BE2C (cell line): ENCODE data around the gene TRIM2.
A peak's percentile ranks its signal among the peaks of the same experiment; 100 is the strongest.

Experiments
- DNase-seq: peaks from one replicate; pipeline ENCODE4 v3.0.0-alpha.2; 2020
- H3K27me3 ChIP-seq: fragments of 250-450 bp; sonication (Bioruptor Pico); 2 replicates; pipeline ENCODE4 v1.5.1; 2020; ENCODE audit warnings: mild to moderate bottlenecking
- H3K36me3 ChIP-seq: fragments of 250-450 bp; sonication (Bioruptor Pico); 2 replicates; pipeline ENCODE4 v1.5.1; 2020; ENCODE audit warnings: mild to moderate bottlenecking
- H3K4me1 ChIP-seq: fragments of 250-450 bp; sonication (Bioruptor Pico); 2 replicates; pipeline ENCODE4 v1.5.1; 2020
- H3K4me3 ChIP-seq: 2 replicates; pipeline ENCODE4 v1.5.1; 2011; ENCODE audit warnings: low read depth, low read length
- H3K9me3 ChIP-seq: fragments of 250-450 bp; sonication (Bioruptor Pico); 2 replicates; pipeline ENCODE4 v1.5.1; 2020
- TF ChIP-seq, protein P1 (sequence below): IDR thresholded peaks from 2 replicates; pipeline ENCODE4 v1.5.1; 2012; ENCODE audit warnings: mild to moderate bottlenecking, low read depth, low read length

Gene TRIM2

GRCh38 chr4:153296040-153296823 lies 92.0 kb downstream of the TRIM2 start:
- Histone ChIP-seq H3K4me1 (peaks cover 5% of the 10 kb centered on the region; the same call in 1 of the 2 replicates), H3K4me3 (no peak overlapping the region), H3K27me3 (no peaks in the 10 kb centered on the region), H3K9me3 (no peaks in the 10 kb centered on the region), H3K36me3 (peaks cover 55% of the 10 kb centered on the region)
- no peak for DNase-seq
- TF ChIP-seq, protein P1, sequence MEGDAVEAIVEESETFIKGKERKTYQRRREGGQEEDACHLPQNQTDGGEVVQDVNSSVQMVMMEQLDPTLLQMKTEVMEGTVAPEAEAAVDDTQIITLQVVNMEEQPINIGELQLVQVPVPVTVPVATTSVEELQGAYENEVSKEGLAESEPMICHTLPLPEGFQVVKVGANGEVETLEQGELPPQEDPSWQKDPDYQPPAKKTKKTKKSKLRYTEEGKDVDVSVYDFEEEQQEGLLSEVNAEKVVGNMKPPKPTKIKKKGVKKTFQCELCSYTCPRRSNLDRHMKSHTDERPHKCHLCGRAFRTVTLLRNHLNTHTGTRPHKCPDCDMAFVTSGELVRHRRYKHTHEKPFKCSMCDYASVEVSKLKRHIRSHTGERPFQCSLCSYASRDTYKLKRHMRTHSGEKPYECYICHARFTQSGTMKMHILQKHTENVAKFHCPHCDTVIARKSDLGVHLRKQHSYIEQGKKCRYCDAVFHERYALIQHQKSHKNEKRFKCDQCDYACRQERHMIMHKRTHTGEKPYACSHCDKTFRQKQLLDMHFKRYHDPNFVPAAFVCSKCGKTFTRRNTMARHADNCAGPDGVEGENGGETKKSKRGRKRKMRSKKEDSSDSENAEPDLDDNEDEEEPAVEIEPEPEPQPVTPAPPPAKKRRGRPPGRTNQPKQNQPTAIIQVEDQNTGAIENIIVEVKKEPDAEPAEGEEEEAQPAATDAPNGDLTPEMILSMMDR, result no peak

DNA sequence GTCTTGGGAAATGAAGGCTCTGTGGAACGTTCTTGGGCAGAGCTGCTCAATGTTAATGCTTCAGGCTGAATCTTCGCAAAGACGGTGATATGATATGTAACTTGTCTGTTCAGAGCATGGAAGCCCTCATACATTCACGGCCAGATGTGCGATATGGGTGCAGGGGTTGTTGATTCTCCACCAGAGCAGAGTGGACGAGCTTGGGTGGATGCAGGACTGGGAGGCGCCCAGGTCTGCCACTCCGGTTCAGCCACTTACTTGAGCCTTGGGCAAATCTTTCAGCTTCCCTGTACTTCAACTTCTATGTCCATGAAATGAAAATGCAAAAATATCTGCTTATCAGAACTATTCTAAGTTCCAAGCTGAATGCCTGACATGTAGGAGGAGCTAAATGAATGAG lies 92.9 kb downstream of the TRIM2 start:
- Histone ChIP-seq H3K4me3 (no peak overlapping the region), H3K4me1 (peaks cover 5% of the 10 kb centered on the region; the same call in 1 of the 2 replicates), H3K27me3 (no peaks in the 10 kb centered on the region), H3K9me3 (no peaks in the 10 kb centered on the region), H3K36me3 (peaks cover 52% of the 10 kb centered on the region)
- TF ChIP-seq, protein P1, result no peak
- DNase-seq, result no peak

DNA sequence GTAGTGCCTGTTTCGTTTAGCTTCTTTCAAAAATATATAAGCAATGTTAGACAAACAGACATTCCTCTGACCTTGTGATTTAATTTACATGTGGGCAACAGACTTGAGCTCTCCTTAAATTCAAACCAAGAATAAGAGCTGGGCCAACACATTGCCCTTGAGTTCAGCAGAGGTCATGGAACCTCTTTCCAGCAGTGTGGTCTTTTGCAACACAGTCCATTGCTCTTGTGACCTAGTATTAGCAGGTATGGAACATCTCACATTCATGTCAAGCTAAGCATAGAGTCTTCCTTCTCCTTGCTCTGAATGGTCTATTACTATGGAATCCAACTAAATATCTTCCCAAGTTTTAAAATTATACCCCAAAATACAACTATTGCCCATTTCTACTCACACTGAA lies 106.5 kb downstream of the TRIM2 start:
- Histone ChIP-seq H3K36me3 (peaks cover 10% of the 10 kb centered on the region), H3K4me3 (no peak overlapping the region), H3K4me1 (peaks cover 5% of the 10 kb centered on the region; the same call in 1 of the 2 replicates), H3K27me3 (no peaks in the 10 kb centered on the region), H3K9me3 (no peaks in the 10 kb centered on the region)
- no peak for DNase-seq
- TF ChIP-seq, protein P1, result no peak

DNA sequence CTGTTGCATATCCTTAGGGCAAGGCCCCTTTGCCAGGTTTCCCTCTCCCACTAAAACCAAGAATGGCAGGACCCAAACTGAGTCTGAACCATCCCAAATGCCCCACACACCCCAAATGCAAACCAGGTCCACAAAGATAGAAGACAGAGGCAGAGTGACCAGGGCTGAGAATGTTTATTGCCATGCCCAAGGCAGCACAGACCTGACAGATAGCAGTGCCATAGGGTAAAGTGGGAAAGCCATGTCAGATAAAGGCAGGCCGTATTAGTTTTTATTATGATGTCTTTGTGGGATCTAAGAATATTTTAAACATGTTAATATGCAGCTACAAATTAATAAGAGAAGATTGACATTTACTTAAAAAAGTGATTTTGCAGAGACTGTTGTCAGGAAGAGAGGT lies 110.7 kb downstream of the TRIM2 start:
- Histone ChIP-seq H3K4me3 (no peak overlapping the region), H3K36me3 (peaks cover 10% of the 10 kb centered on the region), H3K4me1 (peaks cover 11% of the 10 kb centered on the region), H3K27me3 (no peaks in the 10 kb centered on the region), H3K9me3 (no peaks in the 10 kb centered on the region)
- TF ChIP-seq, protein P1, result no peak
- DNase-seq, result no peak

GRCh38 chr4:153318696-153319320 lies 114.6 kb downstream of the TRIM2 start:
- peaks cover 11% of the 10 kb centered on the region for H3K4me1 ChIP-seq
- no peak overlapping the region for H3K4me3 ChIP-seq
- peaks cover 28% of the 10 kb centered on the region for H3K36me3 ChIP-seq
- no peaks in the 10 kb centered on the region for H3K9me3 ChIP-seq
- DNase-seq, result peak; percentile 43
- TF ChIP-seq, protein P1, result peak; percentile 85
- no peaks in the 10 kb centered on the region for H3K27me3 ChIP-seq

- H3K4me3 ChIP-seq, result no peak overlapping the region
- no peaks in the 10 kb centered on the region for H3K27me3 ChIP-seq
- TF ChIP-seq, protein P1, result no peak
- H3K36me3 ChIP-seq, result peaks cover 42% of the 10 kb centered on the region
- no peaks in the 10 kb centered on the region for H3K4me1 ChIP-seq
- H3K9me3 ChIP-seq, result no peaks in the 10 kb centered on the region
- DNase-seq, result no peak
These were observed 118.5 kb downstream of the TRIM2 start for GRCh38 chr4:153322791-153323190.
